ENCODE measurements around the gene LIMK1.

LIMK1 gene

GRCh38 chr7:74047804-74048380, 35.7 kb upstream of the LIMK1 start:
- Histone ChIP-seq H3K27ac (ENCODE audit: low read length) (no peak overlapping the region), H4K20me1 (ENCODE audit: insufficient read depth, low read length) (no peaks in the 10 kb centered on the region), H3K9ac (ENCODE audit: low read length) (no peak overlapping the region), H2AFZ (ENCODE audit: low read length) (no peak overlapping the region), H3K27me3 (replicated peaks; ENCODE audit: insufficient read depth, low read length) (peaks cover 35% of the 10 kb centered on the region), H3K9me2 (replicated peaks; ENCODE audit: insufficient read depth, low read length) (no peaks in the 10 kb centered on the region), H3K79me2 (ENCODE audit: low read length) (no peaks in the 10 kb centered on the region), H3K36me3 (replicated peaks; ENCODE audit: insufficient read depth, low read length) (no peaks in the 10 kb centered on the region), H3K4me1 (ENCODE audit: low read length) (no peaks in the 10 kb centered on the region), H3K9me3 (replicated peaks; ENCODE audit: insufficient read depth, low read length) (no peaks in the 10 kb centered on the region), H3K4me2 (ENCODE audit: low read depth, low read length) (no peak overlapping the region), H3K4me3 (ENCODE audit: low read length) (no peak overlapping the region), H3F3A (ENCODE audit: insufficient read depth, low read length) (no peaks in the 10 kb centered on the region)
- DNase-seq = no peak
- TF ChIP-seq CTCF (IDR thresholded peaks at IDR 0.05; ENCODE audit: low read length) (no peak), EZH2 (optimal IDR thresholded peaks at IDR 0.05; ENCODE audit: low read depth, low read length) (no peak), EZH2phosphoT487 (IDR thresholded peaks at IDR 0.05; ENCODE audit: low read length) (no peak)

GRCh38 chr7:74048999-74049599, 34.5 kb upstream of the LIMK1 start:
- Histone ChIP-seq H4K20me1 (ENCODE audit: insufficient read depth, low read length) (no peaks in the 10 kb centered on the region), H3K9me2 (replicated peaks; ENCODE audit: insufficient read depth, low read length) (no peaks in the 10 kb centered on the region), H3F3A (ENCODE audit: insufficient read depth, low read length) (no peaks in the 10 kb centered on the region), H3K79me2 (ENCODE audit: low read length) (no peaks in the 10 kb centered on the region), H3K36me3 (replicated peaks; ENCODE audit: insufficient read depth, low read length) (no peaks in the 10 kb centered on the region), H2AFZ (ENCODE audit: low read length) (no peak overlapping the region), H3K4me3 (ENCODE audit: low read length) (no peak overlapping the region), H3K4me2 (ENCODE audit: low read depth, low read length) (no peak overlapping the region), H3K27ac (ENCODE audit: low read length) (no peak overlapping the region), H3K4me1 (ENCODE audit: low read length) (no peaks in the 10 kb centered on the region), H3K9ac (ENCODE audit: low read length) (no peak overlapping the region), H3K9me3 (replicated peaks; ENCODE audit: insufficient read depth, low read length) (no peaks in the 10 kb centered on the region), H3K27me3 (replicated peaks; ENCODE audit: insufficient read depth, low read length) (peaks cover 30% of the 10 kb centered on the region)
- DNase-seq = no peak
- TF ChIP-seq CTCF (IDR thresholded peaks at IDR 0.05; ENCODE audit: low read length) (no peak), EZH2phosphoT487 (IDR thresholded peaks at IDR 0.05; ENCODE audit: low read length) (no peak), EZH2 (optimal IDR thresholded peaks at IDR 0.05; ENCODE audit: low read depth, low read length) (no peak)

GRCh38 chr7:74049997-74050798, 33.4 kb upstream of the LIMK1 start:
- Histone ChIP-seq H3K9me3 (replicated peaks; ENCODE audit: insufficient read depth, low read length) (no peaks in the 10 kb centered on the region), H3K27me3 (replicated peaks; ENCODE audit: insufficient read depth, low read length) (peaks cover 19% of the 10 kb centered on the region), H3K9ac (ENCODE audit: low read length) (no peak overlapping the region), H3K27ac (ENCODE audit: low read length) (no peak overlapping the region), H3F3A (ENCODE audit: insufficient read depth, low read length) (no peaks in the 10 kb centered on the region), H3K4me2 (ENCODE audit: low read depth, low read length) (no peak overlapping the region), H4K20me1 (ENCODE audit: insufficient read depth, low read length) (no peaks in the 10 kb centered on the region), H3K79me2 (ENCODE audit: low read length) (no peaks in the 10 kb centered on the region), H3K9me2 (replicated peaks; ENCODE audit: insufficient read depth, low read length) (no peaks in the 10 kb centered on the region), H3K36me3 (replicated peaks; ENCODE audit: insufficient read depth, low read length) (no peaks in the 10 kb centered on the region), H3K4me1 (ENCODE audit: low read length) (no peaks in the 10 kb centered on the region), H3K4me3 (ENCODE audit: low read length) (no peak overlapping the region), H2AFZ (ENCODE audit: low read length) (no peak overlapping the region)
- TF ChIP-seq CTCF (IDR thresholded peaks at IDR 0.05; ENCODE audit: low read length) (no peak), EZH2phosphoT487 (IDR thresholded peaks at IDR 0.05; ENCODE audit: low read length) (no peak), EZH2 (optimal IDR thresholded peaks at IDR 0.05; ENCODE audit: low read depth, low read length) (no peak)
- no peak for DNase-seq
